ENCODE measurements around the gene CDH23.

Gene CDH23

GRCh38 chr10:71777213-71777985 lies 380.7 kb downstream of the CDH23 start:
- no peak for DNase-seq (ENCODE audit: low spot score)

DNA sequence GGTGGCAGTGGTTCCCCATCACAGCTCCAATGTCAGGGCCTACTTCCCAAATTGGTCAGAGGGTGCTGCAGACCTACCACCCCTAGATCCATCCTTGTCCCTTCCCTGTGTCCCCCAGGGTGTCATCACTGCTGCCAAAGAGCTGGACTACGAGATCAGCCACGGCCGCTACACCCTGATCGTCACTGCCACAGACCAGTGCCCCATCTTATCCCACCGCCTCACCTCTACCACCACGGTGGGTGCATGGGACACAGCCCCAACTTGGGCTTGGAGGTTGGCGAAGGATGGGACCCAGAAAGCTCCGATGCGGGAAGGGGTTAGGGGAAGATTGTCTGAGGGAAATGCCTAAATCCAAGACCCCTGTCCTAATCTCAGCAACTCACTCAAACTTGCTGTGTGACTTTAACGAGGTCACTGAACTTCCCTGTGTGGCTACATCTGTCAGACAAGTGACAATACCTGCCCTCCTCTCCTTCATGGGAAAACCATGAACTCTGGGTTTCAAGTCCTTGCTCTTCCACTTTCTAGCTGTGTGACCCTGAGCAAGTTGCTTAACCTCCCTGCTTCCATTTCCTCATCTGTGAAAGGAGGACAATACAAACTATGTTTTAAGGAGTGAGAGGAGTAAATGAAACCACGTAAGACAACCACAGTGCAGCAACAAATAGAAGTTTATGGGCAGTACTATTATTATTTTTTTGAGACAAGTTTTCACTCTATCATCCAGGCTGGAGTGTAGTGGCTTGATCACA lies 381.5 kb downstream of the CDH23 start:
- DNase-seq (ENCODE audit: low spot score), result no peak

DNA sequence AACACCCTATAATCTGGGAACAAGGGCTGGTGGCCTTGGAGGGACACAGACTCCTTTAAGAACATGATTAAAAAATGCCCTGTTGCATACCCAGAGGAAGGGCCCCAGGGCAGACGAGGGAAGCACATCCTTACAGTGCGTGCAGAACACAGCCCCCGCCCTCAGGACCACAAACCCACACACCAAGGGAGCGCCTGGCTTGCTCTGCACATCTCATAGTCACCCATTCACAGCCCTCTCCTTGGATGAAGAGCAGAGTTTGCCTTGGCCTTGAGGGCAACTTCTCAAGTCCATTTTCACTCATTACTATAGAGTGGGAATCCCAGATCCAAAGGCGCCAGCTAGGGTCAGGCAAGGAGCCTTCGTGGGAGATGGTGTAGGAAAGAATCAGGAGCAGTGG lies 382.9 kb downstream of the CDH23 start:
- DNase-seq (ENCODE audit: low spot score), result no peak

- DNase-seq (ENCODE audit: low spot score), result no peak
Measured at GRCh38 chr10:71780156-71780555, 383.4 kb downstream of the CDH23 start.

DNA sequence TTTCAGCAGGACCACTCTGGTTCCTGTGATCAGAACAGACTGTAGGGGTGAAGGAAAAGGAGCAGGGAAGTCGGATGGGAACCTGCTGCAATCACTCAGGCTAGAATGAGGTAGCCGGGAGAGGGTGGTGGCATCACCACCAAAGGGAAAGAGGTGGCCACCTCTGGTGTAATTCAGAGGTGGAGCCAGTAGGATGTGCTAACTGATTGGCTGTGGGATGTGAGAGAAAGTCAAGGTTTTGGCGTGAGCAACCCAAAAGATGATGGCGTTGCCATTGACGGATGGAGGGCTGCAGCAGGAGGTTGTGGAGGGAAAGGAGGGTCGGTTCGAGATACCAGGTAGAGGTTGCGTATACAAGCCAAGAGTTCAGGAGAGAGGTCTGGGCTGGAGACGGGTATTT lies 384.0 kb downstream of the CDH23 start:
- no peak for DNase-seq (ENCODE audit: low spot score)

DNA sequence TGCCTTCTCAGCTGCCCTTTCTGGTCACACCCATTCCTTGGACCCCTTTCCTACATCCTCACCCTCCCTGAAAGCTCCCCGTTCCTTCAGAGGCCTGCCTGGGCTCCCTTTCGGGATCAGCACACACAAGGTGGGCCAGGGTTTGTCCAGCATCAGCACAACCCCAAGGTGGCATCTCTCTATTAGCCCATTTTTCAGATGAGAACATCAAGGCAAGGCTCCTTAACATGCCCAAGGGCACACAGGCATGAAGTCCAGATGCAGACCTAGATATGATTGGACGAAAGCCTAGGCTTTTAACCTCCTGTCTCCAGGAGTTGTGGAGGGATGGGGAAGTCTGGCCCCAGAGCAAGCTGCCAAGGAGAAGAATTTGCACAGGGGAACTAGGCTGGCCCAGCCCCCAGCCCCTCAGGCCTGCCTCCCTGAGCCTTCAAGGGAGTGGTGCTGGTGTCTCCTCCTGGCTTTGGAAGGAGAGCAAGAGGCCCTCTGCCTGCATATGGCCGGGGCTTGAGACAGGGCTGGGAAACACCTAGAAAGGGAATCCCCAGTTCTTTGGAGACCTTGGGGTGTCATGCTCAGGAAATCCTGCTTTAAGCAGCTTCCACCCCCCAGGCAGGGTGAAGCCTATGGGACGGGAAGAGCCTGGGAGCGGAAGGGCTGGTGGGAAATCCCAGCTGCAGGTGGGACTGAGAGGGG lies 385.6 kb downstream of the CDH23 start:
- no peak for DNase-seq (ENCODE audit: low spot score)

DNA sequence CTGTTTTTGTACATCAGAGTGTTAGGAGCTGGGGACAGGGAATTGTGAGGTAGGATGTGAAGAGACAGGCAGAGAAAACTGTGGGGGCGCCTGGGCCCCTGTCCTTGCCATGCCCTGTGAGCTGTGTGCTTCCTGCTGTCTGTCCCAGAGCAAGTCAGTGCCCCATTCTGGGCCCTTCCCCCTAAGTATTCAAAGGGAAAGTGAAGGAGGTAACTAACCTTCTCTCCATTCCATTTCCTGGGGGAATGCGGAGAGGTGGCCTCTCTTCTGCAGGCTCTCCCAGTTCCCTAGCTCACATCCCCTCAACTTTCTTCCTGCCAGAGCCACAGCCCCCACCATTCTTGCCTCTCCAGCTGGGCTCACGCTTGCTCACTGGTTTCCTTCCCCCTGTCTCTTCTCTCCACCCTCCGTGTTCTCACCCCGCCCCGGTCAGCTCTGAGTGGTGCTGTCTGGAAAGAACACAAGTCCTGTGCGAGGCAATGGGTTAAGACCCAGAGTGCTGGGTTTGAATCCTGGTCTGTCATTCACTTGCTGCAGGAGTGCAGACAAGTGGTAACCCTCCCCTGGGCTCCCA lies 386.3 kb downstream of the CDH23 start:
- no peak for DNase-seq (ENCODE audit: low spot score)

- DNase-seq (ENCODE audit: low spot score), result no peak
Measured at GRCh38 chr10:71783917-71784678, 387.4 kb downstream of the CDH23 start.

- no peak for DNase-seq (ENCODE audit: low spot score)
Measured at GRCh38 chr10:71784679-71785272, 388.1 kb downstream of the CDH23 start.

- DNase-seq (ENCODE audit: low spot score), result no peak
Measured at GRCh38 chr10:71788954-71789353, 392.2 kb downstream of the CDH23 start.

- no peak for DNase-seq (ENCODE audit: low spot score)
Measured at GRCh38 chr10:71789871-71790270, 393.2 kb downstream of the CDH23 start.

DNA sequence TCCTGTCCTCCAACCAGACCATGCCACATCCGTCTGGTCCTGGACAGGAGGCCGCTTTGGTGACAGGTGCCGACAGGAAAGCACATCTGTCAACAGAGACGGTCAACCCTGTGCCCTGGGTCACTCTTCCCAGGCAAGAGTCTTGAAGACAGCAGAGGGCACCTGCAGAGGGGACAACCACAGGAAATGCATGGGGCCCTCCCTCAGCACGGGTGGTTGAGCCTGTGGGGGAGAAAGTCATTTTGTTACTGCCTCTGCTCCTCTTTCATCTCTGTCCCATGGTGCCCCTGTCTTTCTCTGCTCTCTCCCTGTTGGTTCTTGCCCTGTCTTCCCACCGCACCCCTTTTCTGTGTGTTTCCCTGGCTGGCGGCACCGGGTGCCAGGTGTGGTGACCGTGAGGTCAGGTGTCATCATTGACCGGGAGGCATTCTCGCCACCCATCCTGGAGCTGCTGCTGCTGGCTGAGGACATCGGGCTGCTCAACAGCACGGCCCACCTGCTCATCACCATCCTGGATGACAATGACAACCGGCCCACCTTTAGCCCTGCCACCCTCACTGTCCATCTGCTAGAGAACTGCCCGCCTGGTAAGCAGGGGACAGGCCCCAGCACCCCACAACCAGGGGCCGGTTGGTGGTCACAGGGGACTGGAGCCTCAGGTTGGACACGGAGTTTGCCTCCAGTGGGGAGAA lies 394.2 kb downstream of the CDH23 start:
- no peak for DNase-seq (ENCODE audit: low spot score)

- DNase-seq (ENCODE audit: low spot score), result no peak
Measured at GRCh38 chr10:71795248-71795647, 398.5 kb downstream of the CDH23 start.

DNA sequence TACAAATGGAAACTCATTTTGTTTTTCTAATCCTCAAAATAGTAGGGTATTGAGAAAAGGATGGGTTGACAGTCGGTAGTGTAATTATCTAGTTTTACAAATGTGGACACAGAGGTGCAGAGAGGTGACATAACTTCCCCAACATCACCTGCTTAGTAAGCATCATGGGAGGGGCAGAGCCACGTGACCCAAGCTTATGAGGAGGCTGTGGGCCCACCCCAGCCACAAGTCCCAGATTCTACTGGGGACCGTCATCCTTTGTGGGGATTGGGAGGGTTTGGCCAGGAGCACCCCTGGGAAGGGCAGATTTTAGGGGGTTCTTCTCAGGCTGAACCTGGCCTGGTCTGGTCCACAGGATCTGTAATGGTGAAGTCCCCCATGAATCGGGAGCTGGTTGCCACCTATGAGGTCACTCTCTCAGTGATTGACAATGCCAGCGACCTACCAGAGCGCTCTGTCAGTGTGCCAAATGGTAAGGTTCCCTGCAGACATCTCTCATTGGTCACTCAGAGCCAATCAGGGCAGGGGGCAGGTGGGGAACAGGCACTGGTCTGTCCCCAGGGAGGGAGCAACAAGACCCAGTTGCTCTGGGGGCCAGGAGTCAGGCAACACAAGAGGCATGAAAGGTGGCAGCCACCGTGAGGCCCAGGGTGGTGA lies 400.2 kb downstream of the CDH23 start:
- no peak for DNase-seq (ENCODE audit: low spot score)

DNA sequence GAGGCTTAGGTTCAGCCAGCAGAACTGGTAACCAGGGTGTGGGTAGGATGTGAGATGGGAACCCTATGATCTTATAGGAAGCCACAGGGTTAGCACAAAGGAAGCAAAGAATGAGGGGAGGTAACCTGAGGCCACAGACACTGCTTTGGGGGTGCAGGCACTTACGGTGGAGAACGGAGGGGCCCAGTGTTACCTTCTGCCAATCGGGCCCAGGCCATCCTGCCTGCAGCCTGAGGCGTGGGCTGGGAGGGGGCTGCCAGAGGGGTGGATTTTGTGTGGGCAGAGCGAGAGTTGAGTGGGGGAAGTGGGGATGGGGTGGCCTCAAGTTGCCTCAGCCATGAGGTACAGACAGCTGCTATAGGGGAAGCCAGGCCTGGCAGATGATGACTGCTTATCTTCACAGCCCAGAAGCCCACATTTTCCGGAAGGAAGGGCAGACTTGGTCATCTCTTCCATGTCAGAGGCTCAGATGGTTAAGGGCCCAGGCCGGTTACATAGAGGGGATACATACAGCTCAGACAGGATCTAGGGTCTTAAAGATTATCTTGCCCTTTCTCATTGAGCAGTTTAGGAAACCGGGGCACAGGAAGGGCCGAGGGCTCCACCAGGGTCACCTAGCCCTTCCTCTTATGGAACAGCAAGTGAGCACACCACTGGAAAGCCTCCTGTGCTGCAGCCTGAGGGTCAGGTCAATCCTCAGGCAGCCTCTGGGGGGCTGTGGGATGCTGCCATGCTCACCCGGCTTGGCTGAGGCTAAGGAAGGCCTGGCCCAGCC lies 401.0 kb downstream of the CDH23 start:
- no peak for DNase-seq (ENCODE audit: low spot score)

DNA sequence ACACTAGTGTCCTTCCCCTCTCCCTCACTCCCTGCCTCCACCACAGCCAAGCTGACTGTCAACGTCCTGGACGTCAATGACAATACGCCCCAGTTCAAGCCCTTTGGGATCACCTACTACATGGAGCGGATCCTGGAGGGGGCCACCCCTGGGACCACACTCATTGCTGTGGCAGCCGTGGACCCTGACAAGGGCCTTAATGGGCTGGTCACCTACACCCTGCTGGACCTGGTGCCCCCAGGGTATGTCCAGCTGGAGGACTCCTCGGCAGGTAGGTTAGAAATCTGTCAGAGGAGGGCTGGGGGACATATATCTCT lies 401.5 kb downstream of the CDH23 start:
- DNase-seq (ENCODE audit: low spot score), result no peak

GRCh38 chr10:71799112-71799511 lies 402.4 kb downstream of the CDH23 start:
- DNase-seq (ENCODE audit: low spot score), result no peak

DNA sequence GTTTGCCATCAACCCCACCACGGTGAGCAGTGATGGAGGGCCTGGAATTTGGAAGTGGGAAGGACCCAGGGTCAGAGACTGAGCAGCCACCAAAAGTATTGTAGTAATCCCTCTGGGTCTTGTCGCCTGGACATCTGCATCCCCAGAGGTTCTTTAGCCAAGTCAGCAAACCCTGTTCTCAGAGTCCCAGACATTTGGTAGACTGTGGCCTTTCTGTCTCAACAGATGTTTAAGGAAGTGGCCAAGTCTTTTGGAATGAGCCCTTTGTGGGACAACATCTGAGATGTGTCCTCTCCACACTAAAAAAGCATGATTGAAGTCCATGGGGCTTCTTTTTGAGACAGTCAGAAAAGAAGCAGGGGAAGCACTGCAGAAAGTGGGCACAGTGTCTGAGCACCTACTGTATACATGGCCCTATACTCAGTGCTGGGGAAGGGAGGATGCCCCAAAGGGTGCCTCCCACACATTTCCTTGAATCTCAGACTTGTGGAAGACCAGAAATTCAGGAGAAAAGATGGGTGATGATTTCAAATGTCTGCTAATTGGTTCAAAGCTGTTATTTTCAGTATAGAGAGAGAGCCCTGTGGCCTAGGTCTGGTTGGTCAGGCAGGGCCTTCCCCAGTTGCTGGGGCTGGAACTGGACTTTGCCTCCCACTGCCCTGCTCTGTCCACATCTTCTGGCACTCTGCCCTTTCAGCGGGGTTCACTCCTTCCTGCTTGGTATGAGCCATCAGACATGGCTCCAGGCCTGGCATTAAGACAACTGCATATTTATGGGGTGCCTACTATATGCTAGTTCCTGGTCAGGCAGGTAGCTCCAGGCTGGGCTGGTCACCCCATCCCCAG lies 403.1 kb downstream of the CDH23 start:
- no peak for DNase-seq (ENCODE audit: low spot score)

GRCh38 chr10:71801361-71801760 lies 404.6 kb downstream of the CDH23 start:
- no peak for DNase-seq (ENCODE audit: low spot score)

Data from CD4-positive, alpha-beta T cell treated with Interleukin-2 at 100 ng/mL for 4 hours (primary cell).